Measurements from ENCODE around the gene MICU1.
"Not testable (repeated sequence)": the region's sequence is repeated elsewhere in the genome, so short reads cannot be mapped to it uniquely, and the experiment has no call there.

MICU1 gene

GRCh38 chr10:72567889-72568640, 57.8 kb downstream of the MICU1 start:
- Histone ChIP-seq H3K27ac (no peak overlapping the region), H3K4me3 (no peak overlapping the region)

GRCh38 chr10:72567421-72567820, 58.5 kb downstream of the MICU1 start:
- no peak overlapping the region for H3K27ac ChIP-seq
- H3K4me3 ChIP-seq: no peak overlapping the region

GRCh38 chr10:72564596-72564995, 61.3 kb downstream of the MICU1 start:
- H3K4me3 ChIP-seq: no peak overlapping the region
- no peak overlapping the region for H3K27ac ChIP-seq

GRCh38 chr10:72563327-72563932, 62.4 kb downstream of the MICU1 start:
- no peak overlapping the region for H3K4me3 ChIP-seq
- H3K27ac ChIP-seq: peak overlapping the region in 1 of 21 experiments; percentile 35

GRCh38 chr10:72561745-72562166, 64.1 kb downstream of the MICU1 start:
- Histone ChIP-seq H3K4me3 (no peak overlapping the region), H3K27ac (no peak overlapping the region)

GRCh38 chr10:72557362-72557761, 68.5 kb downstream of the MICU1 start:
- Histone ChIP-seq H3K4me3 (no peak overlapping the region), H3K27ac (no peak overlapping the region)

- Histone ChIP-seq H3K4me3 (no peak overlapping the region), H3K27ac (no peak overlapping the region)
Observed at GRCh38 chr10:72552857-72553256, 73.0 kb downstream of the MICU1 start.

- no peak overlapping the region for H3K27ac ChIP-seq
- no peak overlapping the region for H3K4me3 ChIP-seq
Observed at GRCh38 chr10:72550239-72550638, 75.6 kb downstream of the MICU1 start.

- no peak overlapping the region for H3K4me3 ChIP-seq
- H3K27ac ChIP-seq: no peak overlapping the region
Observed at GRCh38 chr10:72545546-72545945, 80.3 kb downstream of the MICU1 start.

GRCh38 chr10:72543855-72544254, 82.0 kb downstream of the MICU1 start:
- H3K4me3 ChIP-seq, H3K27ac ChIP-seq: not testable (repeated sequence)

- Histone ChIP-seq H3K27ac (no peak overlapping the region), H3K4me3 (no peak overlapping the region)
Observed at GRCh38 chr10:72542396-72542815, 83.5 kb downstream of the MICU1 start.

- no peak overlapping the region for H3K27ac ChIP-seq
- H3K4me3 ChIP-seq: no peak overlapping the region
Observed at GRCh38 chr10:72541337-72541736, 84.5 kb downstream of the MICU1 start.

- no peak overlapping the region for H3K4me3 ChIP-seq
- no peak overlapping the region for H3K27ac ChIP-seq
Observed at GRCh38 chr10:72540193-72540807, 85.6 kb downstream of the MICU1 start.

- no peak overlapping the region for H3K4me3 ChIP-seq
- H3K27ac ChIP-seq: no peak overlapping the region
Observed at GRCh38 chr10:72539137-72539536, 86.7 kb downstream of the MICU1 start.

GRCh38 chr10:72525689-72526088, 100.2 kb downstream of the MICU1 start:
- Histone ChIP-seq H3K4me3 (no peak overlapping the region), H3K27ac (no peak overlapping the region)

- Histone ChIP-seq H3K4me3 (no peak overlapping the region), H3K27ac (no peak overlapping the region)
Observed at GRCh38 chr10:72525277-72525676, 100.6 kb downstream of the MICU1 start.

- Histone ChIP-seq H3K27ac (no peak overlapping the region), H3K4me3 (no peak overlapping the region)
Observed at GRCh38 chr10:72524489-72524888, 101.4 kb downstream of the MICU1 start.

- Histone ChIP-seq H3K27ac (no peak overlapping the region), H3K4me3 (no peak overlapping the region)
Observed at GRCh38 chr10:72523932-72524396, 101.9 kb downstream of the MICU1 start.

GRCh38 chr10:72523062-72523461, 102.8 kb downstream of the MICU1 start:
- Histone ChIP-seq H3K27ac (no peak overlapping the region), H3K4me3 (no peak overlapping the region)

- Histone ChIP-seq H3K27ac (no peak overlapping the region), H3K4me3 (no peak overlapping the region)
Observed at GRCh38 chr10:72517244-72517643, 108.6 kb downstream of the MICU1 start.

- H3K27ac ChIP-seq: no peak overlapping the region
- no peak overlapping the region for H3K4me3 ChIP-seq
Observed at GRCh38 chr10:72515455-72515854, 110.4 kb downstream of the MICU1 start.

Measured in skin epidermis (tissue), 12 donors.